H1 (cell line): ENCODE data around the gene TLE5. TPM values are rescaled to one million over a fixed set of nuclear protein-coding genes. Genes with fewer than 3 reads are reported as not detected.

Experiments
- ATF2 ChIP-seq: IDR thresholded peaks from 2 replicates; pipeline ENCODE4 v1.6.1; 2012; ENCODE audit warnings: low read length, inconsistent platforms
- BACH1 ChIP-seq: IDR thresholded peaks from 2 replicates; pipeline ENCODE4 v1.6.1; 2012; ENCODE audit warnings: low read length, improper control_type of control experiment
- CBX5 ChIP-seq: fragments of 300-800, 300-1000 bp; sonication (generic); IDR thresholded peaks from 2 replicates; pipeline ENCODE4 v1.7.1; 2016; ENCODE audit warnings: antibody characterized with exemption, low read length, low read depth
- CBX8 ChIP-seq: fragments of 300-800, 300-1000 bp; sonication (generic); IDR thresholded peaks from 2 replicates; pipeline ENCODE4 v1.7.1; 2016; ENCODE audit warnings: low read depth, low read length, borderline replicate concordance
- CEBPB ChIP-seq: IDR thresholded peaks from 2 replicates; pipeline ENCODE4 v1.6.1; 2012; ENCODE audit warnings: low read depth, low read length
- CHD2 ChIP-seq: IDR thresholded peaks from 2 replicates; pipeline ENCODE4 v1.6.1; 2012; ENCODE audit warnings: low read length, improper control_type of control experiment
- GTF2F1 ChIP-seq: IDR thresholded peaks from 2 replicates; pipeline ENCODE4 v1.6.1; 2012; ENCODE audit warnings: low read depth, low read length, improper control_type of control experiment, borderline replicate concordance
- JUN ChIP-seq: IDR thresholded peaks from 2 replicates; pipeline ENCODE4 v1.6.1; 2011; ENCODE audit warnings: low read depth, mild to moderate bottlenecking, improper control_type of control experiment, low read length
- JUND ChIP-seq: IDR thresholded peaks from 2 replicates; pipeline ENCODE4 v1.6.1; 2011; ENCODE audit warnings: mild to moderate bottlenecking, improper control_type of control experiment, low read length
- KDM1A ChIP-seq: fragments of 200-600, 300-600 bp; sonication (generic); IDR thresholded peaks from 2 replicates; pipeline ENCODE4 v1.7.1; 2016; ENCODE audit warnings: mild to moderate bottlenecking, low read length, borderline replicate concordance
- KDM4A ChIP-seq: IDR thresholded peaks from one replicate; pipeline ENCODE4 v1.7.1; 2012; ENCODE audit warnings: low read depth, mild to moderate bottlenecking, moderate library complexity, low read length, inconsistent platforms; ENCODE audit not compliant: severe bottlenecking
- NANOG ChIP-seq: IDR thresholded peaks from 2 replicates; pipeline ENCODE4 v1.6.1; 2011; ENCODE audit warnings: low read length, low read depth, mild to moderate bottlenecking, inconsistent platforms; ENCODE audit not compliant: insufficient read depth, poor library complexity, severe bottlenecking
- POLR2A ChIP-seq, 2 experiments: IDR thresholded peaks; 1 replicate in 1 of 2; 2 replicates in 1 of 2; pipeline ENCODE4 v1.6.1; 2011; ENCODE audit warnings: low read depth in 2 of 2, low read length in 2 of 2, mild to moderate bottlenecking in 2 of 2; ENCODE audit errors: control extremely low read depth in 1 of 2
- RNF2 ChIP-seq: fragments of 200-900, 300-1000 bp; sonication (generic); IDR thresholded peaks from 2 replicates; pipeline ENCODE4 v1.7.1; 2016; ENCODE audit warnings: borderline replicate concordance, low read depth, mild to moderate bottlenecking, antibody characterized with exemption, low read length; ENCODE audit not compliant: poor library complexity, severe bottlenecking; ENCODE audit errors: missing control alignments
- SIN3A ChIP-seq, 2 experiments: IDR thresholded peaks in 1 of 2; conservative IDR thresholded peaks in 1 of 2; 2 replicates each; pipeline ENCODE4 v1.6.1; 2011 to 2012; ENCODE audit warnings: low read length in 2 of 2, improper control_type of control experiment in 1 of 2, low read depth in 1 of 2, mild to moderate bottlenecking in 1 of 2
- SP1 ChIP-seq: IDR thresholded peaks from 2 replicates; pipeline ENCODE4 v1.6.1; 2011; ENCODE audit warnings: low read depth, low read length
- SP4 ChIP-seq: IDR thresholded peaks from 2 replicates; pipeline ENCODE4 v1.6.1; 2012; ENCODE audit warnings: low read length, inconsistent platforms
- TAF1 ChIP-seq: IDR thresholded peaks from 2 replicates; pipeline ENCODE4 v1.6.1; 2011; ENCODE audit warnings: mild to moderate bottlenecking, low read depth, low read length
- TAF7 ChIP-seq: optimal IDR thresholded peaks from 2 replicates; pipeline ENCODE3; 2011; ENCODE audit warnings: low read depth, mild to moderate bottlenecking, inconsistent platforms, low read length, moderate library complexity, borderline replicate concordance
- TBP ChIP-seq: IDR thresholded peaks from 2 replicates; pipeline ENCODE4 v1.6.1; 2011; ENCODE audit warnings: low read depth, low read length, improper control_type of control experiment
- TCF12 ChIP-seq: IDR thresholded peaks from 2 replicates; pipeline ENCODE4 v1.6.1; 2011; ENCODE audit warnings: low read depth, mild to moderate bottlenecking, low read length
- USF2 ChIP-seq: IDR thresholded peaks from 2 replicates; pipeline ENCODE4 v1.6.1; 2011; ENCODE audit warnings: low read length, improper control_type of control experiment
- YY1 ChIP-seq: IDR thresholded peaks from 2 replicates; pipeline ENCODE4 v1.6.1; 2011; ENCODE audit warnings: low read depth, mild to moderate bottlenecking, low read length
- polyA plus RNA-seq, 7 experiments: library from polyadenylated mRNA; depleted of rRNA in 3 of 7; stranded (reverse) in 5 of 7; unstranded in 2 of 7; fragments of >200 nt in 5 of 7; fragments of 200-250 nt in 2 of 7; gene quantifications; 1 replicate in 5 of 7; 2 replicates in 1 of 7; 4 replicates in 1 of 7; pipeline versions ENCODE4 v1.2.1 to v1.2.3, GENCODE V29; 2011 to 2013; ENCODE audit warnings: missing spikeins in 2 of 7, mixed read lengths in 2 of 7
- total RNA-seq: library from RNA; stranded (reverse); fragmentation: NEBNext Ultra II Directional; extraction: Animal tissue kit (Norgen Biotek cat#: 25700); gene quantifications from 2 replicates; pipeline ENCODE4 v1.2.1, GENCODE V29; 2021

Gene TLE5
- total and polyA plus RNA-seq, 2 of the 8 experiments (the other 6 are each of a cell fraction or from before 2014, with no cell fraction given): 187 to 285 TPM

- peak; percentile 47 for TF ChIP-seq KDM4A
- TF ChIP-seq CBX5: no peak
- TF ChIP-seq CHD2: peak; percentile 83
- TF ChIP-seq TCF12: no peak
- peak; percentile 54; the same call in 1 of the 2 replicates for TF ChIP-seq TAF1
- TF ChIP-seq TAF7: no peak
- TF ChIP-seq SP1: peak; percentile 94
- peak in 1 of 2 experiments; percentile 58; a peak in 2 of 3 replicates for TF ChIP-seq POLR2A (IDR thresholded peaks at IDR 0.05; ENCODE audit: control extremely low read depth in 1 of 2, low read depth in 2 of 2, low read length in 2 of 2)
- TF ChIP-seq SIN3A (conservative IDR thresholded peaks at IDR 0.05 in 1 of 2, IDR thresholded peaks at IDR 0.05 in 1 of 2; ENCODE audit: low read depth in 1 of 2, low read length in 2 of 2): no peak
- TF ChIP-seq TBP: no peak; the same call in 1 of the 2 replicates
- no peak for TF ChIP-seq JUN
- 0 out of 2 replicates have a peak, but pooled peaks have one; percentile 25 for TF ChIP-seq YY1
- TF ChIP-seq CEBPB: no peak
- peak; percentile 30 for TF ChIP-seq BACH1
- TF ChIP-seq USF2: peak; percentile 9; the same call in 1 of the 2 replicates
- TF ChIP-seq NANOG: no peak
- TF ChIP-seq JUND: no peak
- no peak for TF ChIP-seq GTF2F1
- TF ChIP-seq ATF2: no peak
- peak; percentile 75 for TF ChIP-seq SP4
- no peak for TF ChIP-seq RNF2
- peak; percentile 100 for TF ChIP-seq KDM1A
- no peak for TF ChIP-seq CBX8
Observed at GRCh38 chr19:3035542-3036118, 26.7 kb downstream of the TLE5 start (continued).
